Endometrial microvascular endothelial cells (primary cell): ENCODE results near the gene MIEF2. TPM values are rescaled to one million over a fixed set of nuclear protein-coding genes. Genes with fewer than 3 reads are reported as not detected.

Experiments used
- in situ Hi-C: cut with HindIII; loops from 2 replicates; pipeline ENCODE4 v1.10.0; 2017; ENCODE audit warnings: low sequenced_read_pairs, low pct_unique_long_range_greater_than_20kb; ENCODE audit errors: inconsistent ontology term
- total RNA-seq: library from RNA; depleted of rRNA; stranded (reverse); fragments of >200 nt; gene quantifications from one replicate; pipeline ENCODE4 v1.2.3, GENCODE V29; 2015; ENCODE audit errors: inconsistent ontology term

The MIEF2 gene
- total RNA-seq, 1 donor from 2014 or later, result 9.8 TPM

- in situ Hi-C loops, result no loop called here
Observed at GRCh38 chr17:18233803-18234518, 26.5 kb upstream of the MIEF2 start.

DNA sequence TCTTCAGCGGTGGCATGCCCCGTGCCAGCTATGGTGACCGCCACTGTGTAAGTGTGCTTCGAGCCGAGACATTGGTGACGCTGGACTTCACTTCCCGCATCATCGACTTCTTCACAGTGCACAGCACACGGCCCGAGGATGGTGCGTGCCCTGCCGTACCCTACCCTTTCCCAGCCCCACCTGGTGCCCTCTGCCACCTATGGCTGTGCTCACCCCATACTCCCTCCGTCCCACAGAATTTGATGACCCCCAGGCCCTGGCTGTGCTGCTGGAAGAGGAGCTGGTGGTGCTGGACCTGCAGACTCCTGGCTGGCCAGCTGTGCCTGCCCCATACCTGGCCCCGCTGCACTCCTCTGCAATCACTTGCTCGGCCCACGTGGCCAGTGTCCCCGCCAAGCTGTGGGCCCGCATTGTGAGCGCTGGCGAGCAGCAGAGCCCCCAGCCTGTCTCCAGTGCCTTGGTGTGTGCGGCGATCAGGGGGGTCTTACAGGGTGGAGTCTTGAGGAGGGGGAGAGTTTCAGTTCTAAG is 25.5 kb upstream of the MIEF2 start:
- in situ Hi-C loops, result no loop called here

DNA sequence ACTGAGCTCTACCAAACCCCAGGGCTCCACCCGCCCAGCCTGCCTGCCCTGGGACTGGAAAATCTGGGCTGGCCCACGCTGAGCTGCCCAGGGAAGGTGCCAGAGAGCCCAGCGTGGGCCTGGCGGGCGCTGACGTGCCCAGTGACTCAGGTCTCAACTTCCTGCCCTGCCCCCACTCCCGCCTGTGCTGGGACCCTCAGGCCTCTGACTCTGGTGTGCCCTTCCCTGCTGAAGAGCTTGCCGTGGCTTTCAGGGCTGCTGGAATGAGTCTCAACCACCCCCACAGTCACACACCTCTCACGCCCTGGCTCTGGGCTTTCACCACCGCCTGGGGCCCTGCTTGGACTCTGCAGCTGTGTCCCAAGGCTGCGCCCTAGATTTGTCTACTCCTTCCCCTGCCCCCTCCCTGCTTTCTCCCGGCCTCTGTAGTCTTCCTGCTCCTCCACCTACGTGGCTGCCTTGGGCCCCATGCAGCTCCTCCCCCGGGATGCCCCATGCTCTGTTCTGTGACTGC is 24.7 kb upstream of the MIEF2 start:
- in situ Hi-C loops, result no loop called here

- in situ Hi-C loops, result no loop called here
Observed at GRCh38 chr17:18236494-18236893, 24.0 kb upstream of the MIEF2 start.

GRCh38 chr17:18237461-18237860 is 23.0 kb upstream of the MIEF2 start:
- in situ Hi-C loops, result no loop called here

DNA sequence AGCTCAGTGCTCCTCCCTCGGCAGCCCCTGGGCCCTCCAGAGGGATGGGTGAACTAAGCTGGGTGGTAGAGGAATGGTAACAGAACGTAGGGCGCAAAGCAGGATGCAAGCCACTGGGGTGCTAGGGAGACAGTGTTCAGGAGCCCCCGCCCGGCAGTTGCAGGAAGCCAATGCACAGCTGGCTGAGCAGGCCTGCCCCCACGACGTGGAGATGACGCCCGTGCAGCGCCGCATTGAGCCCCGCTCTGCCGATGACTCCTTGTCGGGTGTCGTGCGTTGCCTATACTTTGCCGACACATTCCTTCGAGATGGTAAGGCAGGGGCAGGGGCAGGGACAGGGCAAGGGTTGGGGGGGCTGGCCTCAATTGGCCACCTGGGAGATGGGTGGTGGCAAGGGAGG is 22.2 kb upstream of the MIEF2 start:
- in situ Hi-C loops, result no loop called here

DNA sequence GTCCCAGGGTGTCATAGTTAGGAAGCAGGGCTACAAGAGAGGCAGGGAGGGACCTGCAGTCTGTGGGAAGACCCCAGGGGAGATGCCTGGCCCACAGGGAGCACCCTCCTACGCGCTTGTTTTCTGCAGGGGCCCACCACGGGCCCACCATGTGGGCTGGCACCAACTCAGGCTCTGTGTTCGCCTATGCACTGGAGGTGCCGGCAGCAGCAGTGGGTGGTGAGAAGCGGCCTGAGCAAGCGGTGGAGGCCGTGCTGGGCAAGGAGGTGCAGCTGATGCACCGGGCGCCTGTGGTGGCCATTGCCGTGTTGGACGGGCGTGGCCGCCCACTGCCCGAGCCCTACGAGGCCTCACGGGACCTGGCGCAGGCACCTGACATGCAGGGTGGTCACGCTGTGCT is 20.0 kb upstream of the MIEF2 start:
- in situ Hi-C loops, result no loop called here

- in situ Hi-C loops, result no loop called here
Observed at GRCh38 chr17:18241229-18241871, 19.1 kb upstream of the MIEF2 start.

DNA sequence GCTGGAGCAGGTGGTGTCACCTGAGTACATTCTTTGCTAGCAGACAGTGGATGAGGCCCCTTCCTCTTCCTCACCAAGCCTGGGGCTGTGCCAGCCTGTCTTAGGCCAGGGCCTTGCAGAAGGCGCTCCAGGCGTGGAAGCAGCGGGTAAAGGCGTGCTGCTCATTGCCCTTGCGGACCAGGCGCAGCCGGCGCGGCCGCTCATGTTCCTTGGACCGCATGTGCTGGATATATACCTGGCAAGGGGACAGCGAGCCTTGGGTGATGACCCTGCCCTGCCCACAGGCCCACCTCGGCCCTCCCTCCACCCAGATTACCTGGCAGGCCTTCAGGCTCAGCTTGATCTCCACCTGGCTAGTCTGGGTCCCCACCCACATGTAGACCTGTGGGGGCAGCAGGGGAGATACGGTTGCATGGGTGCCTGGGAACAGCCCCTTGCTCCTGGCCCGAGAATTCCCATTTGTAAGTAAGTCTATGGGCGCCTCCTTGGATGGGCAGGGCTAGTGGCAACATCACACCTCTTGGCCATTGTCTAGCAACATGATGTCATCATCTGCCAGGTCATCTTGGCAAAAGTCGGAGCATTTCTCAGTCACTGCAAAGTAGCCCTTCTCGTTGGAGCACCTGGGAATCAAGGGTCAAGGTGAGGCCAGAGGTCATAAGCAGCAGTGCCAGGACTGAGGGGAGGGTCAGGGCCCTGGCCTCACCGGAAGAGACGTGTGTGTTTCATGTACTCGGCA is 15.3 kb upstream of the MIEF2 start:
- in situ Hi-C loops, result no loop called here

GRCh38 chr17:18246109-18246725 is 14.2 kb upstream of the MIEF2 start:
- in situ Hi-C loops, result no loop called here

GRCh38 chr17:18246880-18247612 is 13.4 kb upstream of the MIEF2 start:
- in situ Hi-C loops, result no loop called here

DNA sequence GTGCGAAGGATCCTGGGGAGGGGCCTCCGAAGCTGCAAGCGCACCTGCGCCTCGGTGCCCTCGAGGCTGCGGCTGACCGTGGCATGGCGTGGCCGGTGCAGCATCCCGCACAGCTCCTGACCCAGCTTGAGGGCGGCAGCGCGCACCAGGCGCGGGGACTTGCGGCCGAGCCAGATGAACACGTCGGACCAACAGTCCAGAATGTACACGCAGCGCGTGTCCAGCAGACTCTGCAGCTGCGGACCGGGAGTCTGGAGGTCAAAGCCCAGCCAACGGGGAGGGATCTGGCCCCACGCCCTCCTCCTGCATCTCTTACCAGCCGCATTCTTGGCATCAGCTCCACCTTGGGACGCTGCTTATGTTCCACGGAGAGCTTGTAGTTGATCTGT is 12.9 kb upstream of the MIEF2 start:
- in situ Hi-C loops, result no loop called here

- in situ Hi-C loops, result no loop called here
Observed at GRCh38 chr17:18248300-18248731, 12.1 kb upstream of the MIEF2 start.

GRCh38 chr17:18248811-18249210 is 11.7 kb upstream of the MIEF2 start:
- in situ Hi-C loops, result no loop called here

- in situ Hi-C loops, result no loop called here
Observed at GRCh38 chr17:18250259-18250658, 10.2 kb upstream of the MIEF2 start.

GRCh38 chr17:18250708-18251107 is 9.8 kb upstream of the MIEF2 start:
- in situ Hi-C loops, result no loop called here

GRCh38 chr17:18251204-18251603 is 9.3 kb upstream of the MIEF2 start:
- in situ Hi-C loops, result no loop called here

- in situ Hi-C loops, result no loop called here
Observed at GRCh38 chr17:18252160-18252559, 8.3 kb upstream of the MIEF2 start.
